HG03139 (cell line): Measurements from ENCODE around the gene MYO5A.
"Not testable (repeated sequence)": the region's sequence is repeated elsewhere in the genome, so short reads cannot be mapped to it uniquely, and the experiment has no call there.

Source experiments
- ATAC-seq: cut with Tn5 transposase; IDR thresholded peaks from one replicate; pipeline ENCODE4 v1.9.1; 2021; ENCODE audit not compliant: unreplicated experiment

The MYO5A gene

GRCh38 chr15:52294881-52295420 lies 233.7 kb downstream of the MYO5A start:
- ATAC-seq = no peak

- no peak for ATAC-seq
These were observed 235.8 kb downstream of the MYO5A start for GRCh38 chr15:52292780-52293392.

- no peak for ATAC-seq
These were observed 237.5 kb downstream of the MYO5A start for GRCh38 chr15:52291204-52291603.

GRCh38 chr15:52290800-52291199 lies 237.9 kb downstream of the MYO5A start:
- no peak for ATAC-seq

GRCh38 chr15:52290329-52290728 lies 238.4 kb downstream of the MYO5A start:
- no peak for ATAC-seq

- ATAC-seq = no peak
These were observed 239.0 kb downstream of the MYO5A start for GRCh38 chr15:52289629-52290081.

GRCh38 chr15:52288986-52289385 lies 239.7 kb downstream of the MYO5A start:
- no peak for ATAC-seq

- ATAC-seq = no peak
These were observed 240.4 kb downstream of the MYO5A start for GRCh38 chr15:52288051-52288942.

- no peak for ATAC-seq
These were observed 241.6 kb downstream of the MYO5A start for GRCh38 chr15:52287114-52287513.

- ATAC-seq = not testable (repeated sequence)
These were observed 242.7 kb downstream of the MYO5A start for GRCh38 chr15:52285941-52286340.

- ATAC-seq = no peak
These were observed 244.5 kb downstream of the MYO5A start for GRCh38 chr15:52284164-52284563.

GRCh38 chr15:52283281-52283680 lies 245.4 kb downstream of the MYO5A start:
- no peak for ATAC-seq

GRCh38 chr15:52282418-52282817 lies 246.3 kb downstream of the MYO5A start:
- ATAC-seq = no peak

GRCh38 chr15:52281085-52282035 lies 247.3 kb downstream of the MYO5A start:
- ATAC-seq = no peak

GRCh38 chr15:52280326-52281084 lies 248.2 kb downstream of the MYO5A start:
- ATAC-seq = no peak

- ATAC-seq = no peak
These were observed 249.9 kb downstream of the MYO5A start for GRCh38 chr15:52278636-52279367.

GRCh38 chr15:52278135-52278534 lies 250.5 kb downstream of the MYO5A start:
- no peak for ATAC-seq

- no peak for ATAC-seq
These were observed 251.1 kb downstream of the MYO5A start for GRCh38 chr15:52277575-52277974.

- no peak for ATAC-seq
These were observed 252.4 kb downstream of the MYO5A start for GRCh38 chr15:52276256-52276770.
